IMR-90 (cell line): Measurements from ENCODE around the gene MYOM1. TPM values are rescaled to one million over a fixed set of nuclear protein-coding genes. Genes with fewer than 3 reads are reported as not detected.
A peak's percentile ranks its signal among the peaks of the same experiment; 100 is the strongest.
"Not testable (repeated sequence)": the region's sequence is repeated elsewhere in the genome, so short reads cannot be mapped to it uniquely, and the experiment has no call there.

Experiments used
- ATAC-seq: fragments of 200-7000 bp; cut with Tn5 transposase; 2 replicates; pipeline ENCODE4 v1.9.1; 2020; ENCODE audit warnings: low read depth, mild to moderate bottlenecking, moderate library complexity
- BruUV-seq: library from RNA; stranded (reverse); fragments of 400-500 nt; replicated peaks from 2 replicates; lab custom pipeline; 2021; lab: Mats Ljungman, UMichigan
- CTCF ChIA-PET: fragments of 300-600 bp; formaldehyde crosslinking; extraction: SDS; loops from one replicate; lab custom pipeline; 2021; ENCODE audit warnings: antibody characterized with exemption; lab: Yijun Ruan, JAX
- POLR2A ChIA-PET: fragments of 300-600 bp; sonication (Branson Sonifier 250); formaldehyde crosslinking; loops from one replicate; lab custom pipeline; 2022; ENCODE audit warnings: antibody characterized with exemption; ENCODE audit not compliant: unreplicated experiment; lab: Charles Lee
- DNase-seq: peaks from one replicate; pipeline ENCODE4 v3.0.0; 2013
- H2AFZ ChIP-seq: replicated peaks from 2 replicates; pipeline ENCODE3; 2013; ENCODE audit warnings: low read length, mild to moderate bottlenecking; ENCODE audit not compliant: poor library complexity
- H2AK5ac ChIP-seq: 2 replicates; pipeline ENCODE4 v1.6.1; 2013; ENCODE audit warnings: low read depth, low read length, inconsistent platforms
- H2AK9ac ChIP-seq: replicated peaks from 2 replicates; pipeline ENCODE3; 2013; ENCODE audit warnings: mild to moderate bottlenecking, low read depth, low read length, moderate library complexity; ENCODE audit not compliant: poor library complexity
- H2BK120ac ChIP-seq: 2 replicates; pipeline ENCODE4 v1.6.1; 2013; ENCODE audit warnings: low read depth, low read length, inconsistent platforms
- H2BK15ac ChIP-seq: 3 replicates; pipeline ENCODE4 v1.6.1; 2013; ENCODE audit warnings: low read depth, low read length, inconsistent platforms
- H2BK20ac ChIP-seq: 2 replicates; pipeline ENCODE4 v1.6.1; 2013; ENCODE audit warnings: low read depth, mild to moderate bottlenecking, inconsistent platforms, low read length, moderate library complexity
- H2BK5ac ChIP-seq: 2 replicates; pipeline ENCODE4 v1.6.1; 2013; ENCODE audit warnings: mild to moderate bottlenecking, low read depth, low read length, inconsistent platforms; ENCODE audit not compliant: poor library complexity, severe bottlenecking
- H3K14ac ChIP-seq: replicated peaks from 2 replicates; pipeline ENCODE4 v1.6.1; 2013; ENCODE audit warnings: low read depth, low read length, inconsistent platforms
- H3K18ac ChIP-seq: 2 replicates; pipeline ENCODE4 v1.6.1; 2013; ENCODE audit warnings: low read depth, low read length, control low read depth
- H3K23ac ChIP-seq: 2 replicates; pipeline ENCODE4 v1.6.1; 2013; ENCODE audit warnings: low read depth, low read length, inconsistent platforms
- H3K27ac ChIP-seq: 2 replicates; pipeline ENCODE4 v1.5.1; 2013; ENCODE audit warnings: mild to moderate bottlenecking, control low read depth, low read length; ENCODE audit not compliant: insufficient read depth
- H3K27me3 ChIP-seq: 2 replicates; pipeline ENCODE4 v1.6.1; 2013; ENCODE audit warnings: low read length; ENCODE audit not compliant: control insufficient read depth, insufficient read depth
- H3K36me3 ChIP-seq: 2 replicates; pipeline ENCODE4 v1.6.1; 2013; ENCODE audit warnings: low read length, mixed read lengths; ENCODE audit not compliant: control insufficient read depth, insufficient read depth
- H3K4ac ChIP-seq: 2 replicates; pipeline ENCODE4 v1.6.1; 2013; ENCODE audit warnings: low read depth, low read length, inconsistent platforms
- H3K4me1 ChIP-seq: 2 replicates; pipeline ENCODE4 v1.6.1; 2013; ENCODE audit warnings: low read length, mixed read lengths; ENCODE audit not compliant: control insufficient read depth, insufficient read depth
- H3K4me2 ChIP-seq: 2 replicates; pipeline ENCODE4 v1.6.1; 2013; ENCODE audit warnings: low read depth, mild to moderate bottlenecking, control low read depth, low read length, moderate library complexity
- H3K4me3 ChIP-seq: 2 replicates; pipeline ENCODE4 v1.5.1; 2013; ENCODE audit warnings: low read depth, mild to moderate bottlenecking, control low read depth, low read length, moderate library complexity; ENCODE audit not compliant: insufficient read depth
- H3K56ac ChIP-seq: 2 replicates; pipeline ENCODE4 v1.6.1; 2013; ENCODE audit warnings: low read length, inconsistent platforms; ENCODE audit not compliant: insufficient read depth; ENCODE audit errors: extremely low read depth
- H3K79me1 ChIP-seq, 2 experiments: 2 replicates each; pipeline ENCODE4 v1.6.1; 2013; ENCODE audit warnings: low read length in 2 of 2, inconsistent platforms in 1 of 2, low read depth in 1 of 2
- H3K9ac ChIP-seq: 2 replicates; pipeline ENCODE4 v1.6.1; 2013; ENCODE audit warnings: low read depth, low read length, control low read depth
- H3K9me1 ChIP-seq: 2 replicates; pipeline ENCODE4 v1.6.1; 2013; ENCODE audit warnings: low read length, inconsistent platforms; ENCODE audit not compliant: insufficient read depth
- H3K9me3 ChIP-seq: 2 replicates; pipeline ENCODE4 v1.6.1; 2013; ENCODE audit warnings: low read length; ENCODE audit not compliant: control insufficient read depth, insufficient read depth
- H4K20me1 ChIP-seq: 2 replicates; pipeline ENCODE4 v1.6.1; 2013; ENCODE audit warnings: low read length, inconsistent platforms; ENCODE audit not compliant: insufficient read depth
- H4K5ac ChIP-seq: 2 replicates; pipeline ENCODE4 v1.6.1; 2013; ENCODE audit warnings: mild to moderate bottlenecking, low read depth, low read length, control low read depth
- H4K8ac ChIP-seq, 2 experiments: 2 replicates each; pipeline ENCODE4 v1.6.1; 2013; ENCODE audit warnings: low read depth in 2 of 2, low read length in 2 of 2, control low read depth in 1 of 2, inconsistent platforms in 1 of 2
- H4K91ac ChIP-seq: 2 replicates; pipeline ENCODE4 v1.6.1; 2013; ENCODE audit warnings: low read depth, low read length, inconsistent platforms; ENCODE audit not compliant: insufficient read depth
- CEBPB ChIP-seq: IDR thresholded peaks from 2 replicates; pipeline ENCODE4 v1.6.1; 2012; ENCODE audit warnings: low read depth, low read length, improper control_type of control experiment
- POLR2A ChIP-seq: IDR thresholded peaks from 2 replicates; pipeline ENCODE4 v1.6.1; 2012; ENCODE audit warnings: mild to moderate bottlenecking, low read depth, low read length
- SMC3 ChIP-seq: fragments of 150-350 bp; IDR thresholded peaks from 2 replicates; pipeline ENCODE4 v1.6.1; 2016; ENCODE audit warnings: low read depth, mild to moderate bottlenecking, antibody characterized with exemption, low read length, moderate library complexity
- WGBS, 2 experiments: methylation state at CpG; one replicate each; pipeline versions ENCODE4 v1.1.5 to v1.1.7; 2013; ENCODE audit warnings: missing lambda C conversion rate in 2 of 2; ENCODE audit not compliant: insufficient read length in 1 of 2; ENCODE audit errors: extremely low coverage in 2 of 2; 5-methylcytosine and 5-hydroxymethylcytosine counted together
- dilution Hi-C: fragments of 300-500 bp; cut with HindIII; formaldehyde crosslinking; loops from one replicate; pipeline ENCODE4 v1.14.3; 2018; ENCODE audit warnings: low sequenced_read_pairs; ENCODE audit not compliant: unreplicated experiment
- in situ Hi-C: fragments of 300-500 bp; cut with MboI; formaldehyde crosslinking; loops from 3 replicates; pipeline ENCODE4 v1.14.3; 2019; ENCODE audit warnings: low sequenced_read_pairs, inconsistent platforms, mixed read lengths
- intact Hi-C: fragments of 100-400 bp; cut with micrococcal nuclease; formaldehyde crosslinking; loops from 2 replicates; pipeline ENCODE4 v1.10.0; 2022
- polyA plus RNA-seq, 3 experiments: library from polyadenylated mRNA; depleted of rRNA; stranded (reverse); fragments of >200 nt; gene quantifications; 2 replicates each; pipeline ENCODE4 v1.2.3, GENCODE V29; 2012; ENCODE audit warnings: low replicate concordance in 1 of 3
- total RNA-seq: library from RNA; depleted of rRNA; stranded (reverse); fragments of >200 nt; gene quantifications from 2 replicates; pipeline ENCODE4 v1.2.3, GENCODE V29; 2012
- TF ChIP-seq, protein P1 (sequence below): fragments of 150-350 bp; IDR thresholded peaks from 2 replicates; pipeline ENCODE4 v1.6.1; 2016; ENCODE audit warnings: low read depth, mild to moderate bottlenecking, low read length, moderate library complexity, borderline replicate concordance
- TF ChIP-seq, protein P2 (sequence below): fragments of 150-350 bp; IDR thresholded peaks from 2 replicates; pipeline ENCODE4 v1.6.1; 2017; ENCODE audit warnings: mild to moderate bottlenecking, antibody characterized with exemption, low read length, low read depth

The MYOM1 gene
- total and polyA plus RNA-seq, 2 of the 4 experiments (the other 2 are of a cell fraction), result under 0.01 to 0.10 TPM

DNA sequence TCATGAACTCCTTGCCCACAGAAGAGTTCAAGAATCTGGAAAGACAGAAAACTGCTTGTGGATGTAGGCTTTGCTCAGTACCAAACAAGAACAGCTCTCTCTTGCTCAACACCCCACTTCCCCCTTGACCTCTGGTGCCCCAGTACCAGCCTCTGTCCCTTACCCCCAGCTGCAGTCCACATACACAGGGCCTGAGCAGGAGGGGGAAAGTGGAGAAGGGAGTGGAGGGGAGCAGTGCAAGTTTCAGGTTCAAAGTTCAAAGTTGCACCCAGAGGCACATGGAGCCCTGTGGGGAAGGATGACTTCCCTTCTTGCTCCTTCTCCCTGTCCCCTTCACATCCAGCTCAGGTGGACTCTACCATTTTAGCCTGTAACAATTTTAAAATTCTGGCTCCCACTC is 145.7 kb downstream of the MYOM1 start:
- CTCF ChIA-PET, result interaction anchor here (0.6 to 3.2 kb wide), 2 partner anchors 11 to 408 kb away, joined by 3 to 16 read pairs; no protein-coding TSS in a partner anchor
- H3K36me3 ChIP-seq, result no peaks in the 10 kb centered on the region
- H4K5ac ChIP-seq, result no peak overlapping the region
- no peak overlapping the region for H3K9ac ChIP-seq
- no peak overlapping the region for H2BK20ac ChIP-seq
- dilution Hi-C loops, result no loop called here
- no peaks in the 10 kb centered on the region for H4K20me1 ChIP-seq
- H2BK5ac ChIP-seq, result no peak overlapping the region
- no peak for DNase-seq
- H3K4me2 ChIP-seq, result no peak overlapping the region
- H3K4me1 ChIP-seq, result no peaks in the 10 kb centered on the region
- no peak overlapping the region for H2BK15ac ChIP-seq
- no peak overlapping the region for H3K56ac ChIP-seq
- H4K91ac ChIP-seq, result no peak overlapping the region
- no peak overlapping the region for H3K23ac ChIP-seq
- no peak overlapping the region for H2AK5ac ChIP-seq
- POLR2A ChIA-PET, result no interaction called here
- no TSS peak for BruUV-seq
- in situ Hi-C loops, result no loop called here
- H2AK9ac ChIP-seq, result peak overlapping the region; percentile 55
- H3K18ac ChIP-seq, result no peak overlapping the region
- no peak overlapping the region for H3K27ac ChIP-seq
- H2AFZ ChIP-seq, result peak overlapping the region; percentile 41
- H3K9me3 ChIP-seq, result no peaks in the 10 kb centered on the region
- ATAC-seq, result no peak
- intact Hi-C loops, result loop anchor here (1.0 kb wide), 1 partner anchor 10 kb away; no protein-coding TSS in a partner anchor
- no peaks in the 10 kb centered on the region for H3K9me1 ChIP-seq
- no peak overlapping the region for H3K14ac ChIP-seq
- no peak overlapping the region for H3K4ac ChIP-seq
- no peak overlapping the region for H3K4me3 ChIP-seq
- H3K27me3 ChIP-seq, result no peaks in the 10 kb centered on the region
- TF ChIP-seq CEBPB (no peak), POLR2A (no peak), SMC3 (no peak)
- TF ChIP-seq, protein P1, sequence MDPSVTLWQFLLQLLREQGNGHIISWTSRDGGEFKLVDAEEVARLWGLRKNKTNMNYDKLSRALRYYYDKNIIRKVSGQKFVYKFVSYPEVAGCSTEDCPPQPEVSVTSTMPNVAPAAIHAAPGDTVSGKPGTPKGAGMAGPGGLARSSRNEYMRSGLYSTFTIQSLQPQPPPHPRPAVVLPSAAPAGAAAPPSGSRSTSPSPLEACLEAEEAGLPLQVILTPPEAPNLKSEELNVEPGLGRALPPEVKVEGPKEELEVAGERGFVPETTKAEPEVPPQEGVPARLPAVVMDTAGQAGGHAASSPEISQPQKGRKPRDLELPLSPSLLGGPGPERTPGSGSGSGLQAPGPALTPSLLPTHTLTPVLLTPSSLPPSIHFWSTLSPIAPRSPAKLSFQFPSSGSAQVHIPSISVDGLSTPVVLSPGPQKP, result no peak
- TF ChIP-seq, protein P2, sequence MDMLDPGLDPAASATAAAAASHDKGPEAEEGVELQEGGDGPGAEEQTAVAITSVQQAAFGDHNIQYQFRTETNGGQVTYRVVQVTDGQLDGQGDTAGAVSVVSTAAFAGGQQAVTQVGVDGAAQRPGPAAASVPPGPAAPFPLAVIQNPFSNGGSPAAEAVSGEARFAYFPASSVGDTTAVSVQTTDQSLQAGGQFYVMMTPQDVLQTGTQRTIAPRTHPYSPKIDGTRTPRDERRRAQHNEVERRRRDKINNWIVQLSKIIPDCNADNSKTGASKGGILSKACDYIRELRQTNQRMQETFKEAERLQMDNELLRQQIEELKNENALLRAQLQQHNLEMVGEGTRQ, result no peak
- H2BK120ac ChIP-seq, result no peak overlapping the region
- H3K79me1 ChIP-seq, result no peaks in the 10 kb centered on the region
- no peak overlapping the region for H4K8ac ChIP-seq

DNA sequence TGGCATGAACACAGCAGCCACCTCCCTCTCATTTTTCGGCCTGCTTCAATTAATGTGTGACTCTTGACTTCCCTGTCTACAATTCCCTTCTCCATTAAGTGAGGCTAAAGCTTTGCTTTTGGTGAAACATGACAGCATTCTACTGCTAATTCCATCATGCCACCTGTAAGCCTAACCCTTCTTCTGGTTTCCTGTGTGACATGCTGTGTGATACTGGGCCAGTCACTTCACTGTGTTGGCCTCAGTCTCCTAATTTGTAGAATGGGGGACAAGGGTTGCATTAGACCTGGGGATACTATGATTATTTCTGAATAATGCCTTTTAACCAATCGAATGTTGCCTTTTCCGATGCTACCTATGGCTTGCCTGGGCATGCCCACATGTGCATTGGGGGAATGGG is 146.4 kb downstream of the MYOM1 start:
- in situ Hi-C loops, H3K4ac ChIP-seq, H3K4me3 ChIP-seq, POLR2A ChIA-PET, H4K91ac ChIP-seq, H3K9me1 ChIP-seq, H3K23ac ChIP-seq, H3K9me3 ChIP-seq, dilution Hi-C loops, H3K4me2 ChIP-seq, H4K8ac ChIP-seq, H3K27ac ChIP-seq, H3K14ac ChIP-seq, H2BK20ac ChIP-seq, H3K79me1 ChIP-seq, H2BK120ac ChIP-seq, H3K56ac ChIP-seq, H2AK5ac ChIP-seq, H3K27me3 ChIP-seq, H2AK9ac ChIP-seq, DNase-seq, H3K9ac ChIP-seq, ATAC-seq, H3K36me3 ChIP-seq, H3K18ac ChIP-seq, H2BK5ac ChIP-seq, H2BK15ac ChIP-seq, H2AFZ ChIP-seq, BruUV-seq, H4K5ac ChIP-seq, intact Hi-C loops, H3K4me1 ChIP-seq, H4K20me1 ChIP-seq: not testable (repeated sequence)
- 100% methylated on average over 2 of the region's 3 CpGs; no CpG with 5 or more reads in 1 of the 2 experiments for WGBS, 2 experiments
- CTCF ChIA-PET, result interaction anchor here (3.2 kb wide), 1 partner anchor 10 kb away, joined by 16 read pairs; no protein-coding TSS in a partner anchor
